ENCODE results near the gene CIAO1.

DNA sequence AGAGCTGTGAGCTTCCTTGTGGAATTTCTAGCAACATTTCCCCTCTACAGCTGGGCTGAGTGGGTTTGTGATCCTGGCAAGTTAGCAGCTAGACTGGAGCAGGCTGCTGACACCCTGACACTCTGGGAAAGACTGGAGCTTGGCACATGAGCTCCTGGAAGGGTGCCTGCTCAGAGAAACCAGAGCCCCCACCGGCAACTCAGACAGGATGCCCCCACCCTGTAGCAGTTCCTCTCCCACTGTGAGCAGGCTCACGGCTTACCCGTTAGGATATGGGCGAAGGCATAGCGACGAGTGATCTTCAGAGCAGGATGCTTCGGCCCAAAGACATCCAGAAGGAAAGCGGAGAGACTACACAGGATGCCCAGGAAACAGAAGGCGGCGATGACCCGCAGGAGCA, 11.5 kb upstream of the CIAO1 start:
- TF ChIP-seq, protein P1, sequence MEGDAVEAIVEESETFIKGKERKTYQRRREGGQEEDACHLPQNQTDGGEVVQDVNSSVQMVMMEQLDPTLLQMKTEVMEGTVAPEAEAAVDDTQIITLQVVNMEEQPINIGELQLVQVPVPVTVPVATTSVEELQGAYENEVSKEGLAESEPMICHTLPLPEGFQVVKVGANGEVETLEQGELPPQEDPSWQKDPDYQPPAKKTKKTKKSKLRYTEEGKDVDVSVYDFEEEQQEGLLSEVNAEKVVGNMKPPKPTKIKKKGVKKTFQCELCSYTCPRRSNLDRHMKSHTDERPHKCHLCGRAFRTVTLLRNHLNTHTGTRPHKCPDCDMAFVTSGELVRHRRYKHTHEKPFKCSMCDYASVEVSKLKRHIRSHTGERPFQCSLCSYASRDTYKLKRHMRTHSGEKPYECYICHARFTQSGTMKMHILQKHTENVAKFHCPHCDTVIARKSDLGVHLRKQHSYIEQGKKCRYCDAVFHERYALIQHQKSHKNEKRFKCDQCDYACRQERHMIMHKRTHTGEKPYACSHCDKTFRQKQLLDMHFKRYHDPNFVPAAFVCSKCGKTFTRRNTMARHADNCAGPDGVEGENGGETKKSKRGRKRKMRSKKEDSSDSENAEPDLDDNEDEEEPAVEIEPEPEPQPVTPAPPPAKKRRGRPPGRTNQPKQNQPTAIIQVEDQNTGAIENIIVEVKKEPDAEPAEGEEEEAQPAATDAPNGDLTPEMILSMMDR (IDR thresholded peaks at IDR 0.05): no peak
- TF ChIP-seq EZH2 (IDR thresholded peaks at IDR 0.05; ENCODE audit: borderline replicate concordance, insufficient read depth, low read depth, low read length, poor library complexity, severe bottlenecking): no peak
